NCI-H2196 (cell line): ENCODE data around the gene DEK.

ENCODE experiments used
- DNase-seq: peaks from one replicate; lab custom pipeline; 2025; ENCODE audit not compliant: unreplicated experiment; lab: John Stamatoyannopoulos, UW

Gene DEK

GRCh38 chr6:18265787-18266522 is 1.6 kb upstream of the DEK start:
- no peak for DNase-seq

- DNase-seq = no peak
These were observed 620 bp upstream of the DEK start for GRCh38 chr6:18264923-18265377.

- no peak for DNase-seq
These were observed 712 bp downstream of the DEK start for GRCh38 chr6:18263418-18264218.

- DNase-seq = no peak
These were observed 1.5 kb downstream of the DEK start for GRCh38 chr6:18262702-18263417.

GRCh38 chr6:18261877-18262276 is 2.5 kb downstream of the DEK start:
- no peak for DNase-seq

- DNase-seq = peak; percentile 42
These were observed 3.8 kb downstream of the DEK start for GRCh38 chr6:18260448-18261106.

- no peak for DNase-seq
These were observed 4.5 kb downstream of the DEK start for GRCh38 chr6:18259675-18260447.

- no peak for DNase-seq
These were observed 9.5 kb downstream of the DEK start for GRCh38 chr6:18254793-18255192.

GRCh38 chr6:18253635-18254034 is 10.7 kb downstream of the DEK start:
- no peak for DNase-seq

- no peak for DNase-seq
These were observed 15.1 kb downstream of the DEK start for GRCh38 chr6:18249271-18249670.

- no peak for DNase-seq
These were observed 15.6 kb downstream of the DEK start for GRCh38 chr6:18248698-18249097.

GRCh38 chr6:18247002-18247401 is 17.3 kb downstream of the DEK start:
- DNase-seq = no peak

GRCh38 chr6:18246205-18246604 is 18.1 kb downstream of the DEK start:
- no peak for DNase-seq

GRCh38 chr6:18245642-18246041 is 18.7 kb downstream of the DEK start:
- DNase-seq = no peak

- DNase-seq = no peak
These were observed 19.3 kb downstream of the DEK start for GRCh38 chr6:18245079-18245478.

GRCh38 chr6:18244251-18244650 is 20.1 kb downstream of the DEK start:
- no peak for DNase-seq

GRCh38 chr6:18243302-18243893 is 20.9 kb downstream of the DEK start:
- DNase-seq = no peak

GRCh38 chr6:18242062-18242851 is 22.1 kb downstream of the DEK start:
- no peak for DNase-seq
